Duodenal mucosa (tissue), 2 donors: ENCODE data around the gene CPNE8.

Experiments
- H3K27ac ChIP-seq: one replicate; pipeline ENCODE4 v1.7.0; 2013; ENCODE audit warnings: low read depth, low read length
- H3K27me3 ChIP-seq, 2 donors: one replicate each; pipeline ENCODE4 v1.7.0; 2013; ENCODE audit warnings: low read length in 2 of 2, control low read depth in 1 of 2; ENCODE audit not compliant: insufficient read depth in 2 of 2, control insufficient read depth in 1 of 2
- H3K36me3 ChIP-seq, 2 donors: one replicate each; pipeline ENCODE4 v1.7.0; 2013; ENCODE audit warnings: low read length in 2 of 2, control low read depth in 1 of 2; ENCODE audit not compliant: insufficient read depth in 2 of 2, control insufficient read depth in 1 of 2
- H3K4me1 ChIP-seq, 2 donors: one replicate each; pipeline ENCODE4 v1.7.0; 2013; ENCODE audit warnings: low read length in 2 of 2, control low read depth in 1 of 2; ENCODE audit not compliant: insufficient read depth in 2 of 2, control insufficient read depth in 1 of 2
- H3K4me3 ChIP-seq, 2 donors: one replicate each; pipeline ENCODE4 v1.7.0; 2013; ENCODE audit warnings: low read length in 2 of 2, low read depth in 1 of 2
- H3K9ac ChIP-seq, 2 donors: one replicate each; pipeline ENCODE4 v1.7.0; 2013; ENCODE audit warnings: low read length in 2 of 2, low read depth in 1 of 2
- H3K9me3 ChIP-seq, 2 donors: one replicate each; pipeline ENCODE4 v1.7.0; 2013; ENCODE audit warnings: low read length in 2 of 2, control low read depth in 1 of 2; ENCODE audit not compliant: control insufficient read depth in 1 of 2

Gene CPNE8

GRCh38 chr12:38895446-38895845, 9.9 kb downstream of the CPNE8 start:
- Histone ChIP-seq H3K4me1 (peaks cover 0 to 4% of the 10 kb centered on the region in 2 donors), H3K36me3 (no peaks in the 10 kb centered on the region), H3K9me3 (no peaks in the 10 kb centered on the region), H3K27ac (no peak overlapping the region), H3K4me3 (no peak overlapping the region), H3K27me3 (no peaks in the 10 kb centered on the region), H3K9ac (no peak overlapping the region)

- Histone ChIP-seq H3K9ac (no peak overlapping the region), H3K36me3 (no peaks in the 10 kb centered on the region), H3K9me3 (no peaks in the 10 kb centered on the region), H3K27ac (no peak overlapping the region), H3K4me1 (peaks cover 0 to 4% of the 10 kb centered on the region in 2 donors), H3K4me3 (no peak overlapping the region), H3K27me3 (no peaks in the 10 kb centered on the region)
Observed at GRCh38 chr12:38892976-38893375, 12.4 kb downstream of the CPNE8 start.

- Histone ChIP-seq H3K27ac (no peak overlapping the region), H3K9ac (no peak overlapping the region)
Observed at GRCh38 chr12:38892087-38892786, 13.2 kb downstream of the CPNE8 start.

GRCh38 chr12:38890102-38890855, 15.1 kb downstream of the CPNE8 start:
- Histone ChIP-seq H3K9me3 (peaks cover 0 to 6% of the 10 kb centered on the region in 2 donors), H3K27ac (no peak overlapping the region), H3K4me1 (peaks cover 0 to 4% of the 10 kb centered on the region in 2 donors), H3K9ac (no peak overlapping the region), H3K27me3 (no peaks in the 10 kb centered on the region), H3K4me3 (no peak overlapping the region), H3K36me3 (no peaks in the 10 kb centered on the region)

More at GRCh38 chr12:38892087-38892786, 13.2 kb downstream of the CPNE8 start:
- no peaks in the 10 kb centered on the region for H3K36me3 ChIP-seq
- no peaks in the 10 kb centered on the region for H3K27me3 ChIP-seq
- H3K9me3 ChIP-seq: no peaks in the 10 kb centered on the region
- H3K4me3 ChIP-seq: no peak overlapping the region
- peaks cover 0 to 4% of the 10 kb centered on the region in 2 donors for H3K4me1 ChIP-seq

GRCh38 chr12:38889297-38889815, 16.0 kb downstream of the CPNE8 start:
- Histone ChIP-seq H3K9ac (no peak overlapping the region), H3K36me3 (no peaks in the 10 kb centered on the region)

GRCh38 chr12:38887770-38888169, 17.6 kb downstream of the CPNE8 start:
- no peak overlapping the region for H3K4me3 ChIP-seq
- H3K9ac ChIP-seq: no peak overlapping the region
- peaks cover 0 to 4% of the 10 kb centered on the region in 2 donors for H3K4me1 ChIP-seq
- peaks cover 0 to 12% of the 10 kb centered on the region in 2 donors for H3K9me3 ChIP-seq
- no peaks in the 10 kb centered on the region for H3K27me3 ChIP-seq
- H3K27ac ChIP-seq: no peak overlapping the region
- H3K36me3 ChIP-seq: no peaks in the 10 kb centered on the region

More at GRCh38 chr12:38889297-38889815, 16.0 kb downstream of the CPNE8 start:
- Histone ChIP-seq H3K27ac (no peak overlapping the region), H3K27me3 (no peaks in the 10 kb centered on the region), H3K9me3 (peaks cover 0 to 9% of the 10 kb centered on the region in 2 donors), H3K4me3 (no peak overlapping the region), H3K4me1 (peaks cover 0 to 4% of the 10 kb centered on the region in 2 donors)

- Histone ChIP-seq H3K9me3 (peaks cover 5 to 12% of the 10 kb centered on the region in 2 donors), H3K9ac (no peak overlapping the region), H3K4me1 (peaks cover 0 to under 1% of the 10 kb centered on the region in 2 donors), H3K27me3 (no peaks in the 10 kb centered on the region), H3K27ac (no peak overlapping the region), H3K36me3 (no peaks in the 10 kb centered on the region), H3K4me3 (no peak overlapping the region)
Observed at GRCh38 chr12:38886931-38887330, 18.5 kb downstream of the CPNE8 start.

- H3K4me1 ChIP-seq: no peaks in the 10 kb centered on the region
- H3K27me3 ChIP-seq: no peaks in the 10 kb centered on the region
- H3K27ac ChIP-seq: no peak overlapping the region
- H3K9me3 ChIP-seq: peaks cover 5 to 12% of the 10 kb centered on the region in 2 donors
- no peak overlapping the region for H3K4me3 ChIP-seq
- H3K36me3 ChIP-seq: no peaks in the 10 kb centered on the region
- no peak overlapping the region for H3K9ac ChIP-seq
Observed at GRCh38 chr12:38886064-38886463, 19.3 kb downstream of the CPNE8 start.

- H3K4me3 ChIP-seq: no peak overlapping the region
- H3K4me1 ChIP-seq: no peaks in the 10 kb centered on the region
- no peak overlapping the region for H3K9ac ChIP-seq
- H3K27ac ChIP-seq: no peak overlapping the region
- H3K27me3 ChIP-seq: no peaks in the 10 kb centered on the region
- peaks cover 5 to 12% of the 10 kb centered on the region in 2 donors for H3K9me3 ChIP-seq
- H3K36me3 ChIP-seq: no peaks in the 10 kb centered on the region
Observed at GRCh38 chr12:38884666-38885065, 20.7 kb downstream of the CPNE8 start.

GRCh38 chr12:38883629-38884134, 21.7 kb downstream of the CPNE8 start:
- no peaks in the 10 kb centered on the region for H3K36me3 ChIP-seq

More at GRCh38 chr12:38883629-38884134, 21.7 kb downstream of the CPNE8 start:
- Histone ChIP-seq H3K4me1 (no peaks in the 10 kb centered on the region), H3K27me3 (no peaks in the 10 kb centered on the region), H3K9ac (no peak overlapping the region), H3K4me3 (no peak overlapping the region), H3K9me3 (peaks cover 5 to 12% of the 10 kb centered on the region in 2 donors), H3K27ac (no peak overlapping the region)
